Measurements from ENCODE around the gene AKAP6.

The AKAP6 gene

GRCh38 chr14:32426586-32427388 is 97.7 kb downstream of the AKAP6 start:
- no peak for ATAC-seq (replicated peaks; ENCODE audit: extremely low read depth, poor library complexity, severe bottlenecking)
- Mint-ChIP-seq H3K36me3 (ENCODE audit: insufficient read depth) (peaks cover 3% of the 10 kb centered on the region), H3K4me3 (no peak overlapping the region), H3K27me3 (no peaks in the 10 kb centered on the region), H3K27ac (ENCODE audit: low read depth) (no peak overlapping the region), H3K9me3 (no peaks in the 10 kb centered on the region), H3K4me1 (no peaks in the 10 kb centered on the region)
- DNase-seq (ENCODE audit: low spot score in 2 of 2), result no peak

GRCh38 chr14:32427726-32428528 is 98.8 kb downstream of the AKAP6 start:
- no peaks in the 10 kb centered on the region for H3K27me3 Mint-ChIP-seq
- no peak overlapping the region for H3K4me3 Mint-ChIP-seq
- DNase-seq (ENCODE audit: low spot score in 2 of 2) (no peak), ATAC-seq (replicated peaks; ENCODE audit: extremely low read depth, poor library complexity, severe bottlenecking) (no peak)
- H3K36me3 Mint-ChIP-seq (ENCODE audit: insufficient read depth), result peaks cover 3% of the 10 kb centered on the region
- no peaks in the 10 kb centered on the region for H3K4me1 Mint-ChIP-seq
- H3K27ac Mint-ChIP-seq (ENCODE audit: low read depth), result no peak overlapping the region
- no peaks in the 10 kb centered on the region for H3K9me3 Mint-ChIP-seq

- no peaks in the 10 kb centered on the region for H3K27me3 Mint-ChIP-seq
- peaks cover 3% of the 10 kb centered on the region for H3K36me3 Mint-ChIP-seq (ENCODE audit: insufficient read depth)
- ATAC-seq (replicated peaks; ENCODE audit: extremely low read depth, poor library complexity, severe bottlenecking) (no peak), DNase-seq (ENCODE audit: low spot score in 2 of 2) (no peak)
- H3K27ac Mint-ChIP-seq (ENCODE audit: low read depth), result no peak overlapping the region
- H3K4me3 Mint-ChIP-seq, result no peak overlapping the region
- no peaks in the 10 kb centered on the region for H3K9me3 Mint-ChIP-seq
- H3K4me1 Mint-ChIP-seq, result no peaks in the 10 kb centered on the region
These were observed 99.8 kb downstream of the AKAP6 start for GRCh38 chr14:32428875-32429274.

- no peak for DNase-seq (ENCODE audit: low spot score in 2 of 2)
- no peak overlapping the region for H3K27ac Mint-ChIP-seq (ENCODE audit: low read depth)
- no peaks in the 10 kb centered on the region for H3K9me3 Mint-ChIP-seq
- H3K36me3 Mint-ChIP-seq (ENCODE audit: insufficient read depth), result peaks cover 3% of the 10 kb centered on the region
- no peaks in the 10 kb centered on the region for H3K27me3 Mint-ChIP-seq
- no peaks in the 10 kb centered on the region for H3K4me1 Mint-ChIP-seq
- no peak overlapping the region for H3K4me3 Mint-ChIP-seq
- ATAC-seq (replicated peaks; ENCODE audit: extremely low read depth, poor library complexity, severe bottlenecking), result no peak
These were observed 101.2 kb downstream of the AKAP6 start for GRCh38 chr14:32430326-32430725.

- DNase-seq (ENCODE audit: low spot score in 2 of 2), result no peak
- H3K36me3 Mint-ChIP-seq (ENCODE audit: insufficient read depth), result peaks cover 3% of the 10 kb centered on the region
- H3K4me1 Mint-ChIP-seq, result no peaks in the 10 kb centered on the region
- H3K27me3 Mint-ChIP-seq, result no peaks in the 10 kb centered on the region
- H3K9me3 Mint-ChIP-seq, result peaks cover 5% of the 10 kb centered on the region
- no peak overlapping the region for H3K27ac Mint-ChIP-seq (ENCODE audit: low read depth)
- H3K4me3 Mint-ChIP-seq, result no peak overlapping the region
- no peak for ATAC-seq (replicated peaks; ENCODE audit: extremely low read depth, poor library complexity, severe bottlenecking)
These were observed 103.9 kb downstream of the AKAP6 start for GRCh38 chr14:32432813-32433538.

GRCh38 chr14:32434180-32434579 is 105.1 kb downstream of the AKAP6 start:
- Mint-ChIP-seq H3K27ac (ENCODE audit: low read depth) (no peak overlapping the region), H3K4me3 (no peak overlapping the region), H3K27me3 (no peaks in the 10 kb centered on the region), H3K4me1 (no peaks in the 10 kb centered on the region), H3K36me3 (ENCODE audit: insufficient read depth) (peaks cover 3% of the 10 kb centered on the region), H3K9me3 (peaks cover 5% of the 10 kb centered on the region)
- DNase-seq (ENCODE audit: low spot score in 2 of 2) (no peak), ATAC-seq (replicated peaks; ENCODE audit: extremely low read depth, poor library complexity, severe bottlenecking) (no peak)

- no peaks in the 10 kb centered on the region for H3K4me1 Mint-ChIP-seq
- no peak overlapping the region for H3K4me3 Mint-ChIP-seq
- no peak overlapping the region for H3K27ac Mint-ChIP-seq (ENCODE audit: low read depth)
- peaks cover 5% of the 10 kb centered on the region for H3K9me3 Mint-ChIP-seq
- peaks cover 3% of the 10 kb centered on the region for H3K36me3 Mint-ChIP-seq (ENCODE audit: insufficient read depth)
- ATAC-seq (replicated peaks; ENCODE audit: extremely low read depth, poor library complexity, severe bottlenecking) (no peak), DNase-seq (ENCODE audit: low spot score in 2 of 2) (no peak)
- no peaks in the 10 kb centered on the region for H3K27me3 Mint-ChIP-seq
These were observed 105.8 kb downstream of the AKAP6 start for GRCh38 chr14:32434880-32435279.

GRCh38 chr14:32435411-32435810 is 106.3 kb downstream of the AKAP6 start:
- H3K27me3 Mint-ChIP-seq, result no peaks in the 10 kb centered on the region

GRCh38 chr14:32436993-32437392 is 107.9 kb downstream of the AKAP6 start:
- H3K27me3 Mint-ChIP-seq, result no peaks in the 10 kb centered on the region
- no peaks in the 10 kb centered on the region for H3K36me3 Mint-ChIP-seq (ENCODE audit: insufficient read depth)
- no peaks in the 10 kb centered on the region for H3K4me1 Mint-ChIP-seq
- H3K27ac Mint-ChIP-seq (ENCODE audit: low read depth), result no peak overlapping the region
- H3K9me3 Mint-ChIP-seq, result peaks cover 5% of the 10 kb centered on the region
- ATAC-seq (replicated peaks; ENCODE audit: extremely low read depth, poor library complexity, severe bottlenecking) (no peak), DNase-seq (ENCODE audit: low spot score in 2 of 2) (no peak)
- no peak overlapping the region for H3K4me3 Mint-ChIP-seq

More at GRCh38 chr14:32435411-32435810, 106.3 kb downstream of the AKAP6 start:
- Mint-ChIP-seq H3K4me3 (no peak overlapping the region), H3K27ac (ENCODE audit: low read depth) (no peak overlapping the region), H3K36me3 (ENCODE audit: insufficient read depth) (no peaks in the 10 kb centered on the region), H3K9me3 (peaks cover 5% of the 10 kb centered on the region), H3K4me1 (no peaks in the 10 kb centered on the region)
- ATAC-seq (replicated peaks; ENCODE audit: extremely low read depth, poor library complexity, severe bottlenecking), result no peak
- no peak for DNase-seq (ENCODE audit: low spot score in 2 of 2)

- no peak overlapping the region for H3K4me3 Mint-ChIP-seq
- peak overlapping the region; percentile 32 for H3K27ac Mint-ChIP-seq (ENCODE audit: low read depth)
- H3K9me3 Mint-ChIP-seq, result peaks cover 9% of the 10 kb centered on the region
- DNase-seq (ENCODE audit: low spot score in 2 of 2), result no peak
- H3K4me1 Mint-ChIP-seq, result no peaks in the 10 kb centered on the region
- ATAC-seq (replicated peaks; ENCODE audit: extremely low read depth, poor library complexity, severe bottlenecking), result no peak
- no peaks in the 10 kb centered on the region for H3K36me3 Mint-ChIP-seq (ENCODE audit: insufficient read depth)
- no peaks in the 10 kb centered on the region for H3K27me3 Mint-ChIP-seq
These were observed 109.4 kb downstream of the AKAP6 start for GRCh38 chr14:32438517-32438916.

GRCh38 chr14:32443890-32444661 is 115.0 kb downstream of the AKAP6 start:
- H3K27me3 Mint-ChIP-seq, result no peaks in the 10 kb centered on the region
- no peak overlapping the region for H3K4me3 Mint-ChIP-seq
- ATAC-seq (replicated peaks; ENCODE audit: extremely low read depth, poor library complexity, severe bottlenecking), result no peak
- no peaks in the 10 kb centered on the region for H3K4me1 Mint-ChIP-seq
- H3K9me3 Mint-ChIP-seq, result peaks cover 5% of the 10 kb centered on the region
- DNase-seq (ENCODE audit: low spot score in 2 of 2), result no peak
- no peak overlapping the region for H3K27ac Mint-ChIP-seq (ENCODE audit: low read depth)
- no peaks in the 10 kb centered on the region for H3K36me3 Mint-ChIP-seq (ENCODE audit: insufficient read depth)

GRCh38 chr14:32447371-32447770 is 118.3 kb downstream of the AKAP6 start:
- Mint-ChIP-seq H3K27me3 (no peaks in the 10 kb centered on the region), H3K27ac (ENCODE audit: low read depth) (no peak overlapping the region), H3K36me3 (ENCODE audit: insufficient read depth) (no peaks in the 10 kb centered on the region), H3K4me1 (no peaks in the 10 kb centered on the region), H3K4me3 (no peak overlapping the region), H3K9me3 (peaks cover 5% of the 10 kb centered on the region)
- ATAC-seq (replicated peaks; ENCODE audit: extremely low read depth, poor library complexity, severe bottlenecking) (no peak), DNase-seq (ENCODE audit: low spot score in 2 of 2) (no peak)
